Head of caudate nucleus (tissue), 42 donors: ENCODE measurements around the gene APOLD1.
"Not testable (repeated sequence)": the region's sequence is repeated elsewhere in the genome, so short reads cannot be mapped to it uniquely, and the experiment has no call there.

ENCODE experiments used
- DNase-seq, 42 donors: peaks; one replicate each; pipeline versions ENCODE4 v3.0.0 to v3.0.0-alpha.2; 2020 to 2021; ENCODE audit warnings: mixed read lengths in 7 of 42
- intact Hi-C: fragments of 100-400 bp; cut with DNase I; formaldehyde crosslinking; loops from one replicate; pipeline ENCODE4 v1.15.0; 2022

Gene APOLD1, protein sequence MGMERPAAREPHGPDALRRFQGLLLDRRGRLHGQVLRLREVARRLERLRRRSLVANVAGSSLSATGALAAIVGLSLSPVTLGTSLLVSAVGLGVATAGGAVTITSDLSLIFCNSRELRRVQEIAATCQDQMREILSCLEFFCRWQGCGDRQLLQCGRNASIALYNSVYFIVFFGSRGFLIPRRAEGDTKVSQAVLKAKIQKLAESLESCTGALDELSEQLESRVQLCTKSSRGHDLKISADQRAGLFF

DNA sequence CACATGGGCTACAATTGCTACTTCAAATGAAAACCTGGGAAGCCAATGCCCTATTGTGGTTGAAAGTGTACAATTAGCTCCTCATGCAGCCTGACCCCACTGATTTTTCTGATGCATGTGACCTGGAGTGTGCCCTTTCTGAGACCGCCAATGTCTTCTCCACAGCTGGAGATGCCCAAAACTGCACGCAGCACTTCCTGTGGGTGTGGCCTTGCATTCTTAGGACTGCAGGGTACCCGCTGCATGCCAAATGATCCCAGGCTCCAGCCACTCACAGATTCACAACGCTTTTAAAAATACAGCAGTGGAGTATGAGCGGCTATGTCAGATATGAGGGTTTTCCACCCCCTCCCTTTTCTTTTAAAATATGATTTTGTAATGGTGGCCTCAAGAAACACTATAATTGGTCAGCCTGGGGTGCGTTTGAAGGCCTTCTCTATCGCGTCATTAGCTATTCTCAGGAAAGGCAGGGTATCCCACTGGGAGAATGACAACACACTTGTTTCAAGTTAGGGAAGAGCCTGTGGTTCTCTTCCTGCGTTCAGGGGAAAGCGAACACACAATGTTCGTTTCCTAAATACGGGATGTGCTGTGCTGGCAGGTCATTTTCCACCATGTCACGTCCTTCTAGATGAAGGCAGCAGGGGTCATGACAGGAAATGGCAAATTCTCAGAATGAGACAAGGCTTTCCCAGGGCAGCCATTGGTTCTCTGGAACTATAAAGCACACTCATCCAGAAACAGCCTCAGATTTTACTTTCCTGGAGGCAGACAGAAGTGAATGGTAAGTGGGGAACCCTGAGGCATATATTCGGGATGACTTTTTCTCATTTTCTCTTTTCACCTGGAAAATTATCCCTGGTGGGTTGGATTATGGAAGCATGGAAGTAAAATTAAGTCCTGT lies at the start of gene APOLD1:
APOLD1 (plus strand) TSS at position 749 of the 904 bp plus-strand sequence; CDS start at position 782, 33 bp downstream.
- no peak for DNase-seq
- intact Hi-C loops = loop anchor here (10.0 kb wide), 1 partner anchor 50 kb away; no protein-coding TSS in a partner anchor

DNA sequence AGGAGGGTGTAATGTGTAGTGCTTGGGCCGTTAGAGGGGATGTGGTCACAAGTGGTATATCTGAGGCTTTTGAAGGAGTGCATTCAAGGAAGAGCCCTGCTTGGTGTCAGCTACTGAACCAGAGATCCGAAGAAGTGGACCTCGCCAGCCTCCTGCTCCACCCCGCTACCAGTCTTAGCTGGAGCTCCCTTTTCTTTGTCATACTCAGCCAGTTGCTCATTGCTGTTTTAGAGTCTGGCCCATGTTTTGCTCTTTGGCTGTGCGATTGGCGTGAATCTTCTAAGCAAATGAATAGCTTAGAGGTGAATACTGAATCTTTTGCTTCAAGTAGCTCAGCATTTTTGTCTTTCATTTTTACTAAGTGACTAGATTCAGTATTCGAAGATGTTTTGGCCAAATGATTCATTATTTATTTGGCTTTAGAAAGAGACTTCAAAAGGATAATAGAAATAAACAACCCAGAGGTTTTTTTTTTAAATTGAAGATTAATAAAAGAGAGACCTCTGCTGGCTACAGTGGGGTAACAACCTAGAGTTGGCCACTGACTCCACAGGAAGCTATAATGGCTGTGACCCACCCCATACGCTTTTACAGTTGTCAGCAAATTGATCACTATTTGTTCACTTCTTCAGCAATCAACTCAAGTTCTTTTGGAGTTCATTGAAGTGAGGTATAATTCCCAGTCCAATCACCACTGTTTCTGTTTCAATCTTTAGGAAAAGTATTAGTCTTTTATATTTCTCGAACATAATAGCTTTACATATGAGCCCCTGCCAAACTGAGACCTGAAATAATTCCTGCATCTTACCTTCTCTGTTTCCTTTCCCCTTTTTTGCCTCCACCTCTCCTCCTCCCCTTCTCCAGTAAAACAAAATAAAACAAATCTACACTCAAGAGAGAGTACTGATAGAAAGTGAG lies 48.4 kb upstream of the APOLD1 start:
- DNase-seq = peak in 11 of 42 donors; percentile 17 to 70 (median 40)
- intact Hi-C loops = loop anchor here (10.0 kb wide), 1 partner anchor 48 kb away; the partner anchor contains the start of gene APOLD1

DNA sequence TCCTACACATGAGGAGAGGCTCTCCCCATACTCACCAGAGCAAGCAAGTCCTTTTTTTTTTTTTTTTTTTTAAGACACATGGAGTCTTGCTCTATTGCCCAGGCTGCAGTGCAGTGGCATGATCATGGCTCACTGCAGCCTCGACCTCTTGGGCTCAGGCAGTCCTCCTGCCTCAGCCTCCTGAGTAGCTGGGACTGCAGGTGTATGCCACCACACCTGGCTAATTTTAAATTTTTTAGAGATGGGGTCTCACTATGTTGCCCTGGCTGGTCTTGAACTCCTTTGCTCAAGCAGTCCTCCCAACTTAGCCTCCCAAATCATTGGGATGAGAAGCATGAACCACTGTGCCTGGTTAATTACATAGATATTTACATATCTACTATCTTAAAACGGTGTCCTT lies 47.3 kb upstream of the APOLD1 start:
- intact Hi-C loops = loop anchor here (10.0 kb wide), 1 partner anchor 47 kb away; the partner anchor contains the start of gene APOLD1

DNA sequence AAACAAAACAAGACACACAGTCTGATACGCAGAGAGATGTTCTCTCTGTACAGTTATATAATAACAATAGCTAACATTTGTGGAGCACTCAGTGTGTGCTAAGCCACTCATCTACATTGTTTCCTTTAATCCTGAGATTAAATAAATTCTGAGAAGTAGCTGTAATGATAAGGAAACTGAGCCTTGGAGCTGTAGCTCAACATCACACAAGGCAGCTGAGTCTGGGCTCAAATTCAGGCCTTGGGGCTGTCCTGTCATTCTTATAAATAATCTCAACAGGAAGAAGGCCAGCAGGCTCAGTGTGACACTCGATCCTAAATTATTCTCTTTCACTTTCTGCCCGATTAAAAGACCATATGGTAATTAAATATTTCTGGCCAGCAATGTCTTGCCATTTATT lies 43.8 kb upstream of the APOLD1 start:
- no peak for DNase-seq
- intact Hi-C loops = no loop called here

More for the DNA sequence above, 47.3 kb upstream of the APOLD1 start:
- DNase-seq = not testable (repeated sequence)

DNA sequence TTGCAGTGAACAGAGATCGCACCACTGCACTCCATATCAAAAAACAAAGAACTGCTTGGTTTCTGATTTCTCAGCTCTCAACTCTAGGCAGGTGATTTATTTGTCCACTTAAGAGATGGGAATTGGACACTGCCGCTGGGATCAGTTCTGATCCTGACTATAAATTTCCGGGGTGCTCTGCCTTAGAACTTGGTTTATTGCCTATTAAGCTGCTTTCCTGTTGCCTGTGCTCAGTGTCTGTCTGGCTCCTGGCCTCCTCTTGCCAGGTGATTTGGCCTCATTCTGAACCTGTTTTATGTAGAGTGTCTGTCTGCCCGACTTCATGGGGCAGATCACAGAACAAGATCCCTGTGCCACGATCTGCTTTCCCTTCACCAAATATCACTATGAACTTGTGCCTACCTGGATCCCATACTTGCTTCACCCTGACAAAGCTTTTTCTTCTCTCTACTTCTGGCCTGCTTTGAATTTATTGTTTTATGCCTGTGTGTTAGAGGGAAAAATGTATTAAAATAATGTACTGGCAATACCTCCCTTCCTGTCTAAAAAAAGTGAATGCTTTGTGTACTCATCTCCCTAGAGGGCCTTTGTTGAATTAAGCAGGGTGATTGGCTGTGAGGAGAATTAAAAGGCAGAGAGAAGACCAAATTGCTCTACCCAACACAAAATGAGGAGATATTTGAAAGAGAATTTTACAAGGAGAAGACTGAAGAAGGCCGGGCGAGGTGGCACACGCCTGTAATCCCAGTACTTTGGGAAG lies 40.7 kb upstream of the APOLD1 start:
- DNase-seq = no peak
- intact Hi-C loops = no loop called here

DNA sequence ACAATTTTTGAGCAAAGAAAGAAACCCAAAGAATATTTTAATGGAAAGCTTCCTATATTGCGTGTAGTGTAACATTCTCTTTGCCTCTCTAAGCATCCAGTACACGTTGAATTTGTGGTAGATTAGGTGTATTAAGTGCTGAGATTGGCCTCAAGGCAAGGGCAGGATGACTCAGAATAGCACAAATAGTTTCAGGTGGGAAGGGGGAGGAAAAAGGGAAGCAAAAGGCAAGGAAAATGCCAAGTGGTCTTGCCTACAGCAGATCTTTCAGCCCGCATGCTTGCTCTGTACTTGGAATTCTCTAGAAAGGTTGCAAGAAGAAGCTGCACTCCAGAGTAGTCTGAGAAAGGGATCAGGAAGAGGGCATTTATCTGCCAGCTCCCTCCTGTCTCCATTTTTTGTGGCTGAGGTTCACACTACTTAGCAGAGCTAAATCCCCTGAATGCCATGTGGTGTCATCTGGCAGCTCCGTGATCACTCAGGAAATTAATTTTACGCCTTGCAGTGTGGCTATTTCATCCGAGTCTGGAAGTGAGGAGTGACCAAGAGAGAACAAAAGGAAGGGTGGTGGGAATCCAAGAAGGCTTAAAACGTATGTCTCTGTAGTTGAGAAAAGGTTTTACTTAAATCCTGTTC lies 39.8 kb upstream of the APOLD1 start:
- intact Hi-C loops = no loop called here
- peak in 1 of 42 donors; percentile 23 for DNase-seq

DNA sequence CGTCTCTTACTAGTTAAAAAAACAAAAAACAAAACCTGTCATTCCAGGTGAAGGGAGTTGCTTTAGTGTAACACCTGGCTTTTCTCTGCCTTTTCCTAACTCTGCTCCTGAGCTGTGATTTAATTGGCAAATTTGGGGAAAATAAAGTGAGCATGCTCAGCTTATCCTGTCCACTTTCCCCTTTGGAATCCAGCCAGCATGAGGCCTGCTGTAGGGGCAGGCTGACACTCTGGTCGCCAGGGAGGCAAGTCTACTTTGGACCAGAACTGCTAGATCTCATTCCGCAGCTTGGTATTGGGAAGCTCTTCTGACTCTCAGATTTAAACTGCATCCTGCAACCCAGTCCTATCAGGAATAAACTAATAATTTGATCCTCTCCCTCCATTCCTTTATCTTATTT lies 38.2 kb upstream of the APOLD1 start:
- intact Hi-C loops = no loop called here
- DNase-seq = no peak

DNA sequence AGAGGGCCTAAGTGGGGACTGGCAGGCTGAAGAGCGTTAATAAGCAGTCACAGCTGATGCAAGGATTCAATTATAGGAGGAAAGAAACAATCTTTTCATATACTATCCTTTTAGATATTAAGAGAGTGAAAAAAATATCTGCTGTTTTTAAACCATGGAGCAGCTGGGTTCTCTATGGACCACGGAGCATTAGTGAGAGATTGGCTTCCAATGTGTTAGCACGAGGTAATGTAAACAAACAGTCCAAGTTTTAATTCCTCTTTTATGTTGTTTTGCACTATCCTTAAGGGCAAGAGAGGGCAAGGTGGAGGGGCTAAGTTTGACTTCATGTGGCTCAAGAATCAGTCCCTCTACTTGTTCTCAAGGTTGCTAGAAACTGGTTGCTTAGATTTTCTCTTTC lies 37.4 kb upstream of the APOLD1 start:
- DNase-seq = no peak
- intact Hi-C loops = no loop called here

DNA sequence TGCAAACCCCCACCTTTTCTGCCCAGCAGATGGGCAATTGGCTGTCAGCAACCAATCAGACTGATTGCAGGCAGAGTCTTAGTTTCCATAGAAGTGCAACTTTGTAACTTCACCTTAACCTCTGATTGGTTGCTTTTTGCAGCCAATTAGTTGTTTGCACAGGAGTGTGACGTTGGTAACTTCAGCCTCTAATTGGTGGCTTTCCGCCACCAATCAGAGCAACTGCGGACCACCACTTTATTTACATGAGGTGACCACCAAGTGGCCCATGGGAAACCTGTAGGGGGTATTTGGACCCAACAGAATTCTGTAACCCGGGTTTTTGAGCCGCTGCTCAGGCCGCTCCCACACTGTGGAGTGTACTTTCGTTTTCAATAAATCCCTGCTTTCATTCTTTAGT lies 36.0 kb upstream of the APOLD1 start:
- DNase-seq = peak in 16 of 42 donors; percentile 8 to 56 (median 24)
- intact Hi-C loops = no loop called here

DNA sequence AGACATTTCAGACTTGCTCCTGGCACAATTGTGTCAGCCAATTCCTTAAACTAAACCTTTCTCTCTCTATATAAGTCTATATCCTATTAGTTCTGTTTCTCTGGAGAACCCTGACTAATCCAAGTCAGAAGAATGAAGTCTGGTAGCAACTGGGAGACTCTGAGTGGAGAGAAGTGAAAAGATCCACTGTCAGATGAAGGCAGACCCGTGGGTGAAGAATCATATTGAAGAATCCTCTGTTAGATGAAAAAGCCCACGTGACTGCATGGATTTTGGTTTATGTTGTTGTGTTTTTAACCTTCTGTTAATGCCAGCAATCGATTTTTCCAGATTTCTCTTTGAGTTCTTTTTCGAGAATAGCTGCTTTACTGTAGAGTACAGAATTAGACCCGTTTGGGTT lies 29.5 kb upstream of the APOLD1 start:
- intact Hi-C loops = no loop called here
- no peak for DNase-seq

DNA sequence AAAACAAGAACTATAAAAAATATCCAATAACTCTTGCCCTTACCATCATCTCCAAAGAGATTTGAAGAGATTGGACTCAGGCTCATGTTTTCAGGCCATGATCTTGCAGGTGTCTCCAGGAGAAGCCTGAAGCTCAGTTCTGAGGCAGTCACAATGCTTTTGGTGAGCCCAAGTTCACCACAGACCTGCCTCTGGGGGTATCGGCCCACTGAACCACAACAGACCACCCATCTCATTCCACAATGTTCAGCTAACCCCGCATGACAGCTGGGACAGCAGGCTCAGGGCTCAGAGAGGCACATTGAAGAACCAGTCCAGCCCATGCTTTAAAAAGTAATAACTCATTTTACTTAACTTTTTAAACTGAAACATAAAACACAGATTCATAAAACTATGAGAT lies 28.3 kb upstream of the APOLD1 start:
- DNase-seq = no peak
- intact Hi-C loops = no loop called here

DNA sequence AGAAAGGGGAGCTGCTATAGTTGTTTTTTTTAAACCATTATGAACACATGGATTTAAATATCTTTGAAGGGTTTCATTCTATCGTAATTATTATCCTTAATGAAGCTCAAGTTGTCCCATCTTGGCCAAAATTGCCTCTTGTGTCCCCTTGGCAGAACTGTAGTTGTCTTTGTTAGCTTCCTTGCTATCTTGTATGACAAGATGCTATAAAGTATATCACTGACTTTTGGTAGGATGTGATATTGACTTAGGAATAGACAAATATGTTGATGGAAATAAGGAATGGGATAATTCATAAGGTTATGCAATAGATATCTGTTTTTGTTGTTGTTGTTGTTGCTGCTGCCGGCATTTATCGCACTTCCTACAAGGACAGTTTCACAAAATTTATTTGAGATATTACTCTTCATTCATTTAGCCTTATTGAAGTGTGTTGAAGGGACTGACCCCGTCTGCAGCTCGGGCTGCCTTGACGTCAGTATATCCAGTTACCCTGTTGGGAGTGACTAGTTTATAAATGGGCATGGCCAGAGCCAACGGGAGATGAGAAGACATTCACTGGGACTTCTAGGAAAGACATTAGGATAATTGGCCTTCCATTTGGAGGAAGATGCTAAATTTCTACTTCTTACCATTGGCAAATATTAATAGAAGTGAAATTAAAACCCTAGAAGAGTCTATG lies 26.1 kb upstream of the APOLD1 start:
- DNase-seq = no peak
- intact Hi-C loops = no loop called here

DNA sequence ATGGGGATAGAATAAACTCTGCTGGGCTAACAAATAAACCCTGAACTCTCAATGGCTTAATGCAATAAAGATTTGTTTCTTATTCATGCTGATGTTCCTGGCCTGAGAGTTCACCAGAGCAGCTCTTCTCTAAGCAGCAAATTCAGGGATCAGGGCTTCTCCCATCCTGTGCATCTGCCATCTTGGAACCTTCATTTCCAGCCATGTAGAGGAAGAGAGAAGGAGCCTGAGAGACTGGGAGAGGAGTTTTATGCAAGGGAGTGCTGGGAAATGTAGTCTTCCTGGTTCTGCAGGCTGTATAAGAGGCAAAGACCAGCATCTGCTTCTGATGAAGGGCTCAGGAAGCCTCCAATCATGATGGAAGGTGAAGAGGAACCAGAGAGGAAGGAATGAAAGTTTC lies 20.6 kb upstream of the APOLD1 start:
- intact Hi-C loops = no loop called here
- no peak for DNase-seq

DNA sequence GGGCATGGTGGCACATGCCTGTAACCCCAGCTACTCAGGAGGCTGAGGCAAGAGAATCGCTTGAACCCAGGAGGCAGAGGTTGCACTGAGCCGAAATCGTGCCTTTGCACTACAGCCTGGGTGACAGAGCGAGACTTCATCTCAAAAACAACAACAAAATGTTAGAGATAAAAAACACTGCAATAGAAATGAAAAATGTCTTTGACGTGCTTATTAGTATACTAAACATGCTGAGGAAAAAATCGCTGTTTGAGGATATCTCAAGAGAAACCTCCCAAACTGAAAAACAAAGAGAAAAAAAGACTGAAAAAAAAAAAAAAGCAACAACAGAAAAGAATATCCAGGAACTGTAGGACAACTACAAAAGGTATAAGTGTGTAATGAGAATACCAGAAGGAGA lies 15.2 kb upstream of the APOLD1 start:
- intact Hi-C loops = no loop called here

DNA sequence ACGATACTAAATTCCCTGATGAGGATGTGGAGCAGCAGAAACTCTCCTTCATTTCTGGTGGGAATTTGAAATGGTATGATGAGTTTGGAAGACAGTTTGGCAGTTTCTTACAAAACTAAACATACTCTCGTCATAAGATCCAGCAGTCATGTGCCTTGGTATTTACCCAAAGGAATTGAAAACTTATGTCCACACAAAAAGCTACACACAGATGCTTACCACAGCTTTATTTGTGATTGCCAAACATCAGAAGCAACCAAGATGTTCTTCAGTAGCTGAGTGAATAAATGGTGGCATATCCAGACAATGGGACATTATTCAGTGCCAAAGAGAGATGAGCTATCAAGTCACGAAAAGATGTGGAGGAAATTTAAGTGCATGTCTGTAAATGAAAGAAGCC lies 10.7 kb upstream of the APOLD1 start:
- DNase-seq = no peak
- intact Hi-C loops = no loop called here

More for the DNA sequence above, 15.2 kb upstream of the APOLD1 start:
- DNase-seq = no peak

DNA sequence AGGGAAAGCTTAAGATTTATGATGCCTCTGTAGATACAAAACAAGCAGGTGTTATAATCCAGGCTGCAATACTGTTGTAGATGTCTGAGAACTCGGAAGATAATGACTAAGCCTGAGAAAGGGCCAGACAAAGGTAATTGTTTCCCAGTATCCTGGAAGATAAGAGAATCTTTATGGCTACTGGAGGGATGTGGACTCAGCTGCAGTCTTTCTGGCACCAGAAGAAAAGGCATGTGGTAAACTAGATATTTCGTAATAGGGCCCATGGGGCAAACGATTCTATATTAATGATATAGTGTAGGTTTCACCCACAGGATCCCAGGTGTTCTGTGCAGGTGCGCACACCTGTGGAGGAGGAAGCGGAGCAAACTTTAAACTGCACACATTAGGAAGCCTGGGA lies 9.2 kb upstream of the APOLD1 start:
- DNase-seq = no peak
- intact Hi-C loops = no loop called here

DNA sequence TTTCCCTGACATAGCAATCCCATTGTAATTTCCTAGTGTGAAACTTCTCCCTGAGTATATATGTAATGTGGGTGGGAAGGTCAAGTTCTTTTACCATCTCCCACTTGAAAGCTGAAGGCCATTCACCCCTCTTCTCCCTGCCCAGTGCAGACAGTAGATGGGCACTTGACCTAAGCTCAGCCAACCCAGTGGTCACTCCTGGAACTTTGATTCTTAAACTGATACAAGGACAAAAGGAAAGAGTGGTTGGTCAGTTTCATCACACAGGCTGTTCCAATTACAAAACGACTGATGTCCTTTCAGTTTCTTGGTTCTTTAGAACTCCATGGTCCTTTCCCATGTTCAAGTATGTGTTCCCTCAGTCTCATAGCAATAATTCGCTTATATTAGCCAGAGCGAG lies 8.4 kb upstream of the APOLD1 start:
- intact Hi-C loops = no loop called here
- no peak for DNase-seq
